Measurements from ENCODE around the gene TAB2.

DNA sequence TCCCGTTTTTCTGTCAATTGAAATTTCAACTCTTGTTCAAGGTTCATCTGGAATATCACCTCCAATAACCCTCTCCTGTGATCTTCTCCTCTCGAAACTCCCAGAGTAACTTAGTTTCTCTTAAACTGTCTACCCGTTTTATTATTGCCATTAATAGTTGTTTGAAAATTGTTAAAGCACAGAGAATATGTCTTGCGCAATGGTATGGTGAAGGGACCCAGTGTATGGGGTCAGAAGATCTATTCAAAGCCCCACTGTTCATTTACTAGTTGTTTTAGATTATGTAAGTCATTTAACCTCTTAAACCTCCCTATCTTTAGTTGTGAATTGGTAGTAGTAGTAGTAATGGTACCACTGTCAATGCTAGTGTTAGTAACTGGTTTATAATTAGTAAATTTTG, 6.2 kb upstream of the TAB2 start:
- TF ChIP-seq ZNF274 (IDR thresholded peaks at IDR 0.05; ENCODE audit: low read depth, low read length) (no peak), SUZ12 (IDR thresholded peaks at IDR 0.05; ENCODE audit: extremely low read depth, insufficient read depth, insufficient read length) (no peak), YY1 (IDR thresholded peaks at IDR 0.05; ENCODE audit: insufficient read depth, insufficient read length) (no peak)
